A673 (cell line): ENCODE results near the gene CCL1. TPM values are rescaled to one million over a fixed set of nuclear protein-coding genes. Genes with fewer than 3 reads are reported as not detected.

ENCODE experiments used
- BruUV-seq: library from RNA; stranded (reverse); fragments of 400-500 nt; replicated peaks from 2 replicates; lab custom pipeline; 2021; lab: Mats Ljungman, UMichigan
- CTCF ChIA-PET: fragments of 300-600 bp; sonication (Branson Sonifier 250); formaldehyde crosslinking; loops from one replicate; lab custom pipeline; 2022; ENCODE audit warnings: antibody characterized with exemption; lab: Charles Lee
- POLR2A ChIA-PET: fragments of 300-600 bp; sonication (Branson Sonifier 250); formaldehyde crosslinking; loops from one replicate; lab custom pipeline; 2022; ENCODE audit warnings: antibody characterized with exemption; ENCODE audit not compliant: low non-redundant PET; lab: Charles Lee
- DNase-seq: peaks from one replicate; pipeline ENCODE4 v3.0.0-alpha.2; 2015; ENCODE audit warnings: low spot score
- H3K27ac ChIP-seq: fragments of 200-600 bp; sonication (generic); 2 replicates; pipeline ENCODE4 v1.5.1; 2016; ENCODE audit warnings: mixed run types, low read depth, mild to moderate bottlenecking, mixed read lengths, antibody characterized with exemption, low read length; ENCODE audit not compliant: poor library complexity, severe bottlenecking
- H3K27me3 ChIP-seq: fragments of 200-600 bp; sonication (generic); replicated peaks from 2 replicates; pipeline ENCODE4 v1.6.1; 2017; ENCODE audit warnings: mixed run types, low read depth, mild to moderate bottlenecking, mixed read lengths, antibody characterized with exemption, low read length; ENCODE audit not compliant: insufficient read depth, poor library complexity
- H3K36me3 ChIP-seq: fragments of 200-600 bp; sonication (generic); 2 replicates; pipeline ENCODE4 v1.6.1; 2016; ENCODE audit warnings: mixed run types, mild to moderate bottlenecking, mixed read lengths, antibody characterized with exemption, low read length; ENCODE audit not compliant: insufficient read depth, poor library complexity, severe bottlenecking
- H3K4me1 ChIP-seq: fragments of 200-600 bp; sonication (generic); 2 replicates; pipeline ENCODE4 v1.6.1; 2017; ENCODE audit warnings: mixed run types, mild to moderate bottlenecking, mixed read lengths, antibody characterized with exemption, low read length; ENCODE audit not compliant: insufficient read depth, poor library complexity, severe bottlenecking
- H3K4me3 ChIP-seq: fragments of 200-600 bp; sonication (generic); 2 replicates; pipeline ENCODE4 v1.5.1; 2016; ENCODE audit warnings: low read depth, mixed run types, mild to moderate bottlenecking, mixed read lengths, low read length; ENCODE audit not compliant: poor library complexity, severe bottlenecking
- H3K9me3 ChIP-seq: fragments of 200-600 bp; sonication (generic); 2 replicates; pipeline ENCODE4 v1.6.1; 2016; ENCODE audit warnings: mixed run types, low read depth, mild to moderate bottlenecking, mixed read lengths, antibody characterized with exemption, low read length; ENCODE audit not compliant: poor library complexity, severe bottlenecking
- EZH2 ChIP-seq: fragments of 200-600 bp; sonication (generic); IDR thresholded peaks from 2 replicates; pipeline ENCODE4 v1.6.1; 2017; ENCODE audit warnings: borderline replicate concordance, low read depth, mild to moderate bottlenecking, mixed read lengths, antibody characterized with exemption, low read length; ENCODE audit not compliant: poor library complexity, severe bottlenecking
- intact Hi-C: fragments of 100-400 bp; cut with micrococcal nuclease; formaldehyde crosslinking; loops from one replicate; pipeline ENCODE4 v1.10.0; 2022; ENCODE audit not compliant: unreplicated experiment
- total RNA-seq: library from RNA; stranded (reverse); gene quantifications from 2 replicates; pipeline ENCODE4 v1.2.3, GENCODE V29; 2021
- TF ChIP-seq, protein P1 (sequence below): fragments of 300-800, 200-600 bp; sonication (generic); conservative IDR thresholded peaks from 2 replicates; pipeline ENCODE4 v1.5.1; 2017; ENCODE audit warnings: low read depth, mild to moderate bottlenecking, antibody characterized with exemption, low read length, moderate library complexity, mixed read lengths

CCL1 gene
- total RNA-seq, 1 experiment from 2014 or later: not detected

DNA sequence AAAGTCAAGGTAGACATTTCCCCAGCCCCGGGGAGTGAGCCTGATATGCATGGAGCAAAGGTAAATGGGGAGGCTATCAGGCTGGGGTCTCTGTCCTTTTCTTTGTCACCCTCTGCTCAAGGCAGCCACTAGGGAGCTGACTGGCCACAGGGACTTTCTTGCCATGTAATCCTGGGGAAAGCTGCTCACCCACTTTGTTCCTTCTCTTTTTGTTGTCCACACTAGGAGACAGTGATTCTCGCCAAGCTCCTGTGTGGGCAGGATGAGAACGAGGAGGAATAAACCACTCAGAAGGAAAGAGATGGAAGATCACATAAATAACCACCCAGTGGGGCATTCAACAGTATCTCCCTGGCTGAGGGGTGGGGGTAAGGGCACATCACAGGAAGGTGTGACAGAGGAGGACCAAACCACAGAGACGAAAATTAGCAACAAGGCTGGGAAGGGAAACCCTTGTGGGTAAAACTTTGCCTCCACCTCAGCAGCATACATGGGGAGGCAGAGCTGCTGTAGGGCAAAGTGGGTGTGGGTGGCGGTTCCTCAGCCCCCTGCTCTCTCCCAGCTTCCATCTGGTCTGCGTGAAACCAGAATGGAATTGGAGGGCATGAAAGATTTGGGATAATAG is 26.2 kb upstream of the CCL1 start:
- ChIA-PET POLR2A (no interaction called here), CTCF (no interaction called here)
- Histone ChIP-seq H3K27ac (no peak overlapping the region), H3K36me3 (no peaks in the 10 kb centered on the region), H3K4me1 (no peaks in the 10 kb centered on the region), H3K27me3 (no peaks in the 10 kb centered on the region), H3K9me3 (no peaks in the 10 kb centered on the region), H3K4me3 (no peak overlapping the region)
- intact Hi-C loops: no loop called here
- BruUV-seq: no TSS peak
- DNase-seq: no peak
- TF ChIP-seq, protein P1, sequence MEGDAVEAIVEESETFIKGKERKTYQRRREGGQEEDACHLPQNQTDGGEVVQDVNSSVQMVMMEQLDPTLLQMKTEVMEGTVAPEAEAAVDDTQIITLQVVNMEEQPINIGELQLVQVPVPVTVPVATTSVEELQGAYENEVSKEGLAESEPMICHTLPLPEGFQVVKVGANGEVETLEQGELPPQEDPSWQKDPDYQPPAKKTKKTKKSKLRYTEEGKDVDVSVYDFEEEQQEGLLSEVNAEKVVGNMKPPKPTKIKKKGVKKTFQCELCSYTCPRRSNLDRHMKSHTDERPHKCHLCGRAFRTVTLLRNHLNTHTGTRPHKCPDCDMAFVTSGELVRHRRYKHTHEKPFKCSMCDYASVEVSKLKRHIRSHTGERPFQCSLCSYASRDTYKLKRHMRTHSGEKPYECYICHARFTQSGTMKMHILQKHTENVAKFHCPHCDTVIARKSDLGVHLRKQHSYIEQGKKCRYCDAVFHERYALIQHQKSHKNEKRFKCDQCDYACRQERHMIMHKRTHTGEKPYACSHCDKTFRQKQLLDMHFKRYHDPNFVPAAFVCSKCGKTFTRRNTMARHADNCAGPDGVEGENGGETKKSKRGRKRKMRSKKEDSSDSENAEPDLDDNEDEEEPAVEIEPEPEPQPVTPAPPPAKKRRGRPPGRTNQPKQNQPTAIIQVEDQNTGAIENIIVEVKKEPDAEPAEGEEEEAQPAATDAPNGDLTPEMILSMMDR: no peak
- no peak for TF ChIP-seq EZH2

DNA sequence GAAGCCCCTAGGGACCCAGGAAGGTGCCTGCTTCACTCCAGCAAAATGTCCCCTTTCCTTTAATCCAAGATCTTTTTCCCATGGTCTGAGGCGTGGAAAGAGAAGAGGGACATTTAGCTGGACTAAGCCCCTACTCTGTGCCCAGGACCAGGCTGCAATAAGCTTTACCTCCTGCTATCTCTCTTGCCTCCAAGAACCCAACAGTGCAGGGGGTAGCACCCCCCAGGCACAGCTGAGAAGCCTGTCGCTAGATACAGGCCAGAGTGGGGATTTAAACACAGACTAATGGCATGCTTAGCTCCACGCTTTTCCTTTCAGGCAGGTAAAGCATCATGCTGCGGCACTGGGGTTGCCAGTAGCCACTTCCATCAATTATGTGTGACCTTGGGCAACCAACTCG is 24.5 kb upstream of the CCL1 start:
- ChIA-PET CTCF (no interaction called here), POLR2A (no interaction called here)
- Histone ChIP-seq H3K9me3 (no peaks in the 10 kb centered on the region), H3K4me1 (no peaks in the 10 kb centered on the region), H3K36me3 (no peaks in the 10 kb centered on the region), H3K27me3 (no peaks in the 10 kb centered on the region), H3K27ac (no peak overlapping the region), H3K4me3 (no peak overlapping the region)
- BruUV-seq: no TSS peak
- TF ChIP-seq, protein P1: no peak
- DNase-seq: no peak
- intact Hi-C loops: no loop called here

DNA sequence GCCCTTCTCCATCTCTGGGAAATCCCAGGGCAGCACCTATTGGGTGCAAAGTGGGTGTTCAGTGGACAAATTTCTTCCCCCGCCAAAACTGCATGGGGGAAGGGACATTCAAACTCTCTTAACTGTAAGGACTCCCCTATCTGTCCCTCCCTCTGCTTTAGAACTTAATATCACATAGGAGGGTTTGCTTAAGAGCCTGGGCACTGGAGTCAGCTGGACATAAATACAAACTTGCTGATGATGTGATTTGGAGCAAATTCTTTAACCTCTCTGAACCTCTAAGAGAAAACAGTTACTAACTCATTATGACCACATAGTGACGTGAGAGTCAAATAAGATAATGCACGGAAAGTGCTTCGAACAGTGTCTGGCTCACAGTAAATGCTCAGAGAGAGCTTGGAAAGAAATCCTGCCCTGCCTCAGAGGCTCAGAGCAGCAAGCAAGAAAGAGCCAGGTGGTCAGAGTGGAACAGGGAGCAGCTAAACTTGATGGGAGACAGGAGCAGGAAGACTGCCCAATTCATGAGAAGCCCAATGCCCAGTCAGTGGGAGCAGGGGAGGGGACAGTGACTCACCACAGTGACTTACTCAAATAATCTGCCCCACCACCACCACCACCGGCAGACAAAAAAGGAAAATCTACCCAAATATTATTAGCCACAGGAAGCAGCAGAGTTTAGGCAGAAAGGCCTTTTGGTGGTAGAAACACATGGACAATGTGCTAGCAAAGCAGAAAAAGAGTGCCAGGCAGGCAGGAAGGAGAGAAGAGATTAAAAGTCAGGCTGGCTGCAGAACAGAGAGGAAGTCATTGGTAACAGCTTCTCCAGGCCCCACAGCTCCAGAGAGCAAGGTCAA is 23.9 kb upstream of the CCL1 start:
- H3K36me3 ChIP-seq: no peaks in the 10 kb centered on the region
- POLR2A ChIA-PET: no interaction called here
- intact Hi-C loops: no loop called here
- BruUV-seq: no TSS peak
- no peak overlapping the region for H3K27ac ChIP-seq
- no peaks in the 10 kb centered on the region for H3K4me1 ChIP-seq
- no peak for DNase-seq
- H3K4me3 ChIP-seq: no peak overlapping the region
- TF ChIP-seq, protein P1: no peak
- TF ChIP-seq EZH2: no peak
- no peaks in the 10 kb centered on the region for H3K27me3 ChIP-seq
- H3K9me3 ChIP-seq: no peaks in the 10 kb centered on the region
- CTCF ChIA-PET: no interaction called here
